GM06990 (cell line): Measurements from ENCODE around the gene IFITM10.

Source experiments
- DNase-seq: peaks from one replicate; pipeline ENCODE4 v3.0.0-alpha.2; 2011; ENCODE audit not compliant: insufficient read length; ENCODE audit errors: extremely low read depth
- H3K27me3 ChIP-seq: replicated peaks from 2 replicates; pipeline ENCODE4 v1.6.0; 2011; ENCODE audit warnings: low read length; ENCODE audit not compliant: control insufficient read depth, insufficient read depth
- H3K36me3 ChIP-seq: 2 replicates; pipeline ENCODE4 v1.5.1; 2011; ENCODE audit warnings: low read length; ENCODE audit not compliant: control insufficient read depth, insufficient read depth
- H3K4me3 ChIP-seq: replicated peaks from 2 replicates; pipeline ENCODE4 v1.5.1; 2011; ENCODE audit warnings: low read depth, mild to moderate bottlenecking, control low read depth, low read length
- CTCF ChIP-seq: IDR thresholded peaks from 2 replicates; pipeline ENCODE4 v1.5.1; 2011; ENCODE audit warnings: low read length, control low read depth, mild to moderate bottlenecking, inconsistent platforms; ENCODE audit not compliant: insufficient read depth, poor library complexity, severe bottlenecking

The IFITM10 gene

DNA sequence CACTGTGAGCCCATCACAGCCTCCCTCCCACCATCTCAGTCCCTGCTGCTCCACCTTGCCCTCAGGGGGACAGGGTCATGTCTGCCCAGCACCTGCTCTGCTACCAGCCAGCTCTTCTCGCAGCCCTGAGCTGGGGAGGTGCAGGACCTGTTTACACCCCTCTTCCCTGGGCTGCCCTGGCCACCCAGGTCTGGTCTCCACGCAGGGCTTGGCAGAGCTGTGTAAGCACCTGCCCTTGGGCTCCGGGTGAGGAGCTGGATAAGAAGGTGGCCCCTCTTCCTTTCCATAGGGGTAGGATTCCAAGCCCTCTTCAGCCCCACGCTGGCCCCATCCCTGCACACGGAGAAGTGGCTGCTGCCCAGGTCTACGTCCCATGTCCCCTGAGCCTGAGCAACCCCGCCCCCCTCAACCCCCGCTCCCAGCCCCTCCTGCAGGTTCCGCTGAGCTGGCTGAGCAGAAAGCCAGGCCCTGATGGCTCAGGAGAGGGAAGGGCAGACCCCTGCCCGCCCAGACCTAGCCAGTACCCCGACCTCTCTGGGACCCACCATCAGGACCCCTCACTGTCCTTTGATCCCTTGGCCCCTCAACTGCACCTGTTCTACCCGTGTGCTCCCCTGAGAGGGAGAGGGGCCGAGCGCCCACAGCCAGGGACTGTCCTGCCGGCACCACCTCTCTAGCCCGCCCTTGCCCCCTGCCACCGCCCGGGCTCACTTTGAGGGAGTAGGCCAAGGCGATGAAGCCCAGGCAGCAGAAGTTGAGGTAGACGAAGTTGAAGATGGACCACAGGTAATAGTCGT lies 3.2 kb downstream of the IFITM10 start:
- DNase-seq: no peak
- H3K36me3 ChIP-seq: no peaks in the 10 kb centered on the region
- TF ChIP-seq CTCF: no peak
- no peaks in the 10 kb centered on the region; the same call in 1 of the 2 replicates for H3K27me3 ChIP-seq
- H3K4me3 ChIP-seq: no peak overlapping the region

GRCh38 chr11:1746511-1746931 lies 3.9 kb downstream of the IFITM10 start:
- no peak for DNase-seq
- Histone ChIP-seq H3K27me3 (no peaks in the 10 kb centered on the region; the same call in 1 of the 2 replicates), H3K4me3 (no peak overlapping the region), H3K36me3 (no peaks in the 10 kb centered on the region)
- TF ChIP-seq CTCF: no peak

GRCh38 chr11:1745701-1746320 lies 4.6 kb downstream of the IFITM10 start:
- Histone ChIP-seq H3K36me3 (no peaks in the 10 kb centered on the region), H3K4me3 (no peak overlapping the region), H3K27me3 (no peaks in the 10 kb centered on the region; the same call in 1 of the 2 replicates)
- no peak for DNase-seq
- TF ChIP-seq CTCF: no peak

GRCh38 chr11:1744891-1745700 lies 5.3 kb downstream of the IFITM10 start:
- Histone ChIP-seq H3K27me3 (no peaks in the 10 kb centered on the region; the same call in 1 of the 2 replicates), H3K4me3 (no peak overlapping the region), H3K36me3 (no peaks in the 10 kb centered on the region)
- no peak for TF ChIP-seq CTCF
- no peak for DNase-seq

- Histone ChIP-seq H3K36me3 (no peaks in the 10 kb centered on the region), H3K27me3 (no peaks in the 10 kb centered on the region; the same call in 1 of the 2 replicates), H3K4me3 (no peak overlapping the region)
- no peak for DNase-seq
- no peak for TF ChIP-seq CTCF
Measured at GRCh38 chr11:1744137-1744886, 6.1 kb downstream of the IFITM10 start.
